HG03558 (cell line): ENCODE measurements around the gene PCCB.
"Not testable (repeated sequence)": the region's sequence is repeated elsewhere in the genome, so short reads cannot be mapped to it uniquely, and the experiment has no call there.

Experiments
- ATAC-seq: cut with Tn5 transposase; IDR thresholded peaks from one replicate; pipeline ENCODE4 v1.9.1; 2021; ENCODE audit warnings: moderate number of reproducible peaks; ENCODE audit not compliant: unreplicated experiment; ENCODE audit errors: extremely low read depth

Gene PCCB

DNA sequence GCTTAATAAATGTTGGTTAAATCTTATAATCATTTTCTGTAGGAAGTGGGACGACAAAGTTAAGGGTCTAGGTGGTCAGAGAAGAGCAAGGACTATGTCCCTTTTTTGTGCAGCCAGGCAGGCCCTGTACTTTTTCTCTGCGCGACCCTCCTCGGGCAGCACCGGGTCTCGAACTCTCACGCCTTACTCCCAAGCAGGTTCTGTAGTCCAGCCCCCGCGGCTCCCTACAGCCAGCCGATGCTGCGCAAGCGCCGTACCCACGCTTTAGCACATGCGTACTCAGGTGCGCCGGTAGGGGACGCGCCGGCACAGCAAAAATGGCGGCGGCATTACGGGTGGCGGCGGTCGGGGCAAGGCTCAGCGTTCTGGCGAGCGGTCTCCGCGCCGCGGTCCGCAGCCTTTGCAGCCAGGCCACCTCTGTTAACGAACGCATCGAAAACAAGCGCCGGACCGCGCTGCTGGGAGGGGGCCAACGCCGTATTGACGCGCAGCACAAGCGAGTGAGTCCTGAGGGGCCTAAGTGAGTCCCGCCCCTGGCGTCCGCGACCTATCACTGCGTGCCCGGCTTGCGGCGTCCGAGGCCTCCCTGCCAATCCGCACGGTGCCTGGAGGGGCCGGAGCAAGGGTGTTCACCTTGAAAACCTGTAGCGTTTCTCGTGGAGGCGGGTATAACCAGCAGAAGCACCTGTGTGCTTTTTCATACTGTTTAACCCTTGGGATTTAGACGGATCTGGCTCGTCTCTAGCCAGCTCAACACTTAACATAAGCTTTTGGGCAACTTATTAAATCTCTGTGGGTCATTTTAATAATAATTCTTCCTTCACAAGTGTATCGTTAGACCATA lies at the start of gene PCCB:
Gene PCCB (plus strand): TSS at position 282 of the 844 bp plus-strand sequence. CDS start 36 bp downstream, at position 318.
- peak; percentile 88 for ATAC-seq

DNA sequence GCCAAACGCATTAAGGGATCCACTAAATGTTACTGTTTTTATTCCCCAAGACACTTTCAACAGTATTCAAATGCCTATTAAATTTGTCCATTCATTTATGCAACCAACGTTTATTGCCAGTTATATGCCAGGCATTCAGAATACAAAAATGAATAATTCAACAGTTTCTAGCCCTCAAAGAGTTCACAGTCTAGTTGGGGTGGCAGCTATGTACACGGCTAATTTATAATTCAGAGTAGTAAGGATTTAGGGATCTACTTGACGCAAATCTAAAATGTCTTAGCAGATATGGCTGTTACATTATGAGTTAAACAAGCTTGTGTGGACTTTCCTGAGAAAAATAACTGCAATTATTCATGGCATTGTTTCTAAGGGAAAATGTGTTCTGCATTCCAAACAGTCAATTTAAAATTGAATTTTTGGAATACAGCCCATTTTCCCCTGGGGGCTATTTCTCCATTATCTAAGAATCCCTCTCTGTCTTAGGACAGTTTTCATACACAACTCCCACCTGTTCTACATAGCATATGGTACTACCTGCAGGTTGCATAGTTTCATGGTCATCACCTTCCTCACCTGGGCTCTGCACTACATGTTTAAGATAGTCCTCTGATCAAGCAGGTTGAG lies 42.5 kb upstream of the PCCB start:
- ATAC-seq: no peak

DNA sequence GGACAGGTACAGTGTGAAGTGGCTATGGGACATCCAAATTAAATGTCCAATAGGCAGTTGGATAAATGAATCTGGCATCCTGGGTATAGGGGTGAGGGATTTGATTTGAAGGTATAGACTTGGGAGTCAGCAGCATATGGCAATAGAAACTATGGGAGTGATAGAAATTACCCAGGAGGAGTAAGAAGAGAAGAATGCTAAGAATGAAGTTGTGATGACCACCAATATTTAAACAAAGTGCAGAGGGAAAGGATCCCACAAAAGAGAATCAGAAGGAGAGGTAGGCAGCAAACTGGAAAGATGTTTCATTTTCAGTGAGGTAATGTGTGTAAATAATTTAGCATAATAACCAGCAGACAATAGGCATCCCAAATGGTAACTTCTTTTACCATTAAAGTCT lies 40.2 kb upstream of the PCCB start:
- no peak for ATAC-seq

DNA sequence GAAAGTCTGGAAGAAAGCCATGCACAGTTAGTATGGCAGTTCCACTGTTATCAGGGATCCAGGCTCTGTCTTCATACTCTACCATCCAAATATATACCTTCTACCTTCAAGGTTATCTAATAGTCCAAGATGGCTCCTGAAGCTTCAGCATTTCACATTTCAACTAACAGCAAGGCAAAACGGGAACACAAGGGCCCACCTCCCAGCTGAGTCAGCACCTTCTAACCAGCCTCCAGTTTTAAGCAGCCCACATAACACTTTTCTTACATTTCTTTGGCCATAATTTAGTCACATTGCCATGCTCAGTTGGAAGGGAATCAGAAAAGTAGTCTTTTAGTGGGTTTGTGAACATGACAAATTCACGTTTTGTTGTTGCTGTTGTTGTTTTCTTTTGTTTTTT lies 38.6 kb upstream of the PCCB start:
- ATAC-seq: no peak

DNA sequence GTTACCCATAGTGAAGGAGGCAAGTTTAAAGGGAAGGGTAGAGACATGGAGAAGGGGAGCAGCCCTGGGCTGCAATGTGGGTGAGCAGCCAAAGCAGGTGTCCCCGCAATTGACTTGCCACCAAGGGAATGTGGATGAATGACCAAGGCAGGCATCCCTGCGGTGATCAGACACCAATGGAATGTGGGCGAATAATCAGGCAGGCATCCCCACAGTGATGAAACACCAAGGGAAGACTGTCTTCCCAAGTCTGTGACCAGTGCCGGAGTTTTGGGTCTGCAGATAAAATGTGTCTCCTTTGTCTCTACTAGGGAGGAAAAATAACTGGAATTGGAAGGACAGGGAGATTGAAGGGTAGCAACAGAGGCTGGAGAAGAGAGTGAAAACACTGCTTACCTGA lies 27.4 kb upstream of the PCCB start:
- ATAC-seq: not testable (repeated sequence)

DNA sequence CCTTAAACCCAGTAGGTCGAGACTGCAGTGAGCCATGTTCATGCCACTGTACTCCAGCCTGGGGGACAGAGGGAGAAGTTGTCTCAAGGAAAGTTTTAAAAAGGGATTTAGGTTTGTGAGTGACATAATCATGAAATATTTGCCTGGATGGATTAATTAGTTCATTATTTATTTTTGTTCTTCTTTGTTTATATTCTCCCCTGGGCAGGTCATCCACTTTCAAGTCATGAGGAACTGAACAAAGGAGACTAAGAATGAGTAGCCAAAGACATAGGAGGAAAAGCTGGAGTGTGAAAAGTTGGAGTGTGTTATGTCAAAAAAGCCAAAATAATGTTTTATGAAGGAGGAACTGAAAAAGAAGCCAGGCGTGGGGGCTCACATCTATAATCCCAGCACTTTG lies 17.7 kb upstream of the PCCB start:
- ATAC-seq: no peak

DNA sequence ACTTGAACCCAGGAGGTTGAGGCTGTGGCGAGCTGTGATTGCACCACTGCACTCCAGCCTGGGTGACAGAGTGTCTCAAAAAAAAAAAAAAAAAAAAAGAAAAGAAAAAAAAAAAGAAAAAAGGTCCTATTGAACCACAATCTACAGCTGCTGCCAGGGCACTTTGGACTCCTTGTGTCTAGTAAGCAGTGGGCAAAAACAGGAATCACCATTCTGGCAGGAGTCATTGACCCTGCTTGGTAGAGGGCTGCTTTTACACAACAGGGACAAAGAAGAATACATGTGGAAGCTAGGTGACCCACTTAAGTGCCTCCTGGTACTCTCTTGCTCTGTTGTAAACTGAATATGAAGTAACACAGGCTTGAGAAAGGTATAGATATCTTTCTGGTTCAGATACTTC lies 14.6 kb upstream of the PCCB start:
- ATAC-seq: no peak

DNA sequence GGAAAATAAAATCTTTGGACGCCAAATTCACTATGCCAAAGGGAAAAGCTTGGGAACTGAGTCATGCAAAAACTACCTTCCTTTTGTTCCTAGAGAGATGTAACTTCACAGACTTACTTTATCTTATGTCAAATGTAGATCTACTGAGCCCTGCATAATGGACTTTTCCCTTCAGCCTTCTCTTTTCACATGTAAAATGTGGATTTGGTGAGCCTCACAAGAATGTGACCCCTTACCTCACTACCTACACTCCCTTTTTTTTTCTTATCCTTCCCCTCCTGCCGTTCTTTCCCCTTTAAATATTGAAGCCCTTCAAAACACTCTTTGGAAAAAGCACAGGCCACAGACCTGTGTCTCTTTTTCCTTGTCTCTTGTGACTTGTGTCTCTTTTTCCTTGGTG lies 14.0 kb upstream of the PCCB start:
- ATAC-seq: no peak

DNA sequence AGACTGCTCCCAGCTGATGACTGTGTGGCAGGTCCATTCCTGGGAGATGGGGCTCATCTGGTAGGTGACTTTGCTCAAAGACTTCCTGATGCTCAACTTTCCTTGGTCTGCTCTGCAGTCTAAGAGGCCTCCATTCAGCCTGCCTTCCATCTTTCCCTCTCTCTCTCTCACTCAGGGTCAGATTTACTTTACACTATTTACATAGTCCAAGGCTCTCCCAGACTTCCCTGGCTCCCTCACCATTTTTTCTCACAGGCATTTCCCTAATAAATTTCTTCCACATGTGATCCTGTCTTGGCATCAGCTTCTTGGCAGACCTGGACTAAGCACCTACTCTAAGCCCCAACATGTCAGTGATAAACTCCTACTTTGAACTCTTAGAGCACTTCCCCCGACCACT lies 13.0 kb upstream of the PCCB start:
- ATAC-seq: no peak

DNA sequence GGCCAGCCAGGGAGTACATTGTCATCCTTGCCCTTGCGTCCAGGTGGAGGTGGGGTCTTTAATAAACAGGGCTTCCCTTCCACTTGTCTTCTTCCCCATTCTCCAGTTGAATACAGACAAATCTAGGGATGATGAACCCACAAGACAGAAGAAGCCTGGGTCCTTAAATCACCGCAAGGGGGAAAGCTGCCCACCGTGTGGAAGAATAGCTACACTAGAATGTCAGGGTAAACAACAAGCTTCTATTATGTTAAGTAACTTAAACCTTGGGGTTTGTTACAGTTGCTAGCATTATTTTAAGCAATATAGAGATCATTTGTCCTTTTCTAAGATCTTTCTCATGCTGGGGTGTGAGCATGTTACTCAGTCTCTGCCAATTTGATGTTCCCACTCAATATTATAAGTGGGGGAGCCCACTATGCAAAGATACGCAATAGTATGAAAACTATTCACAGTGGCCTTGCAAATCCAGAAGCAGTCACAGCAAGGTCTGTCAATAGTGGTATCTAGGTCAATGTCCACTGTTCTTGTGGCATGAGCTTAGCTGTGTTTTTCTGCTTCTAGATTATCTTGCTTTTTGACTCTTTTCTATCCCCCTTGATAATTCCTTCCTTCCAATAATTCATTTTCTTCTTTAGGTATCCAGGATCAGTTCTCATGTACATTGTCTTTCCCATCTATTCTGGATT lies 12.0 kb upstream of the PCCB start:
- ATAC-seq: no peak

DNA sequence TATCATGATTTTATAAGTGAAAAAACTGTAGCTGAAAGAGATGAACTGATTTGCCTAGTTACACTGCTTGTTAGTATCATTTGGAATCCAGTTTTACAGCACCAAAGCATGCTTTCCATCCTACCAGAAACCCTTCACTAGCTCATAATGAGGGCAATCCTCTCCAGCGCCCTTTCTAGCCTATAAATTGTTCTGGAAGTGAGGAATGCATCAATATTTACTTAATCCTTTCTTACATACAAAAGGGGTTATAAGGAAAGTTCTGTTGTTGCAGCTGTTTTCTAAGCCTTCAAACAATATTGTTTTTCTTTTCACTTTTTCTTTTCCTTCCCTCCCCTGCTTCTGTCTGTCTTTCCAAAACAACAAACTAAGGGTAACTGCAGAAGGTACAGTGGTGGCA lies 11.0 kb upstream of the PCCB start:
- no peak for ATAC-seq

DNA sequence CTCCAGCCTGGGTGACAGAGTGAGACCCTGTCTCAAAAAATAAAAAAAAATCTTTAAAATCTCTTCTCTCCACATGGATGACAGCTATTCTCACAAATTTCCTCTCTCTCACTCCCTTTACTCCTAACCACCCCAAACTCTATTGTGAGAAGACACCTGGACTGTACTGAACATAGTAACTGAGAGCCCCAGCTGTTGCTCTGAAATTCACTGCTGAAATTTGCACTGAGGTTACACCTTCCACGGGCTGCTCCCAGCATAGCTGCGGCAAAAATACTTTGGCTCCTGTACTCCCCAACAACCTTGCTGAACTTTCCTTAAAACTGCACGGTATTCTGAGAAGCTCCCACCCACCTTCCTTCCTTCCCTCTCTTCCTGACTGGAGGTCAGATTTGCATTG lies 4.4 kb upstream of the PCCB start:
- ATAC-seq: no peak

DNA sequence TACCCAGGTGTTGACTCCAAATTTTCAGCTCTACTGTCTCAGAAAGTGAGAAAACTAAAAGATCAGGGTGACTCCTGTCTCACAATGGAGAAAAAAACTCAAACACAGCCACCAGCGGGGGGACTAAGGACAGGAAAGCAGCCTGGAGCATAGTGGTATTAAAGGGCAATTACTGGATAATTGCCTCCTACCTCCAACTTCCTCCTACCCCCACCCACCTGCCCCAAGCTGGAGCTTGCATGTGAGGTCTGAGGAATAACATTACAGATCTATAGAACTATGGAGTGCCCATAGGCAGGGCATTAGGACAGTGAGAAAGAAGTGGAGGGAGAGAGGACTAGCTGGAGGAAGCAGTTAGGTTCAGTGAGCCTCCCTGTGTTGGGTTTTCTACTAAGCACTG lies 2.7 kb upstream of the PCCB start:
- no peak for ATAC-seq

DNA sequence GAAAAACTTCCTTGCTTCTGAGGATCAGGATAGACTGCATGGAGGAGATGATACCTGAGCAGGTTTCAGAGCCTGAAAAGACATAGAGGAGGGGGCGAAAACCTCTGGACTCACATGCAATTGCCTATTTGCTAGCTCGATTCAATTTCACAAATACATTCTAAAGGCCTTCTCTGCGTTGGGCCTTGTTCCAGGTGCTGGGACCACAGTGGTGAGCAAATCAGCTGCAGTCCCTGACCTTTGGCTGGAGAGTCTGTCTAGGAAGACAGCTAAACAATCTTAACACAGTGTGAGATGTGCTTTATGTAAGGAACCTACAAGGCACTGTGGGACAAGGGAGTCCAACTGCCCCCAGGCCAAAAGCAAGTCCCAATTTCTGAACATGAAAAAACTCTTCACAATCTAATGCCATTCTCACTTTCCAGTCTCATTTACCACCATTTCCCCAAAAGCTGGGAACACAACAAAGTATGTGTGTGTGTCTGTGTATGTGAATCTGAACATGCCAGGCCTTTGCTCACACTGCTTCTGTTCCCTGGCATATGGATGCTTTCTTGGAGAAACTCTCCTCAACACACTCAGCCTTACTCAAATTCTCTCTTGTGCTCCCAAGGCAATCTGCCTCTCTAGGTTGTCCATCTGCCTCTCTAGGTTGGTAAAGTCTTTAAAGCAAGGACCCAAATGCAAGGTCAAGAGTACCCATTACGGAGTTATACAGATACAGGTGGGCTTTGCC lies 2.1 kb upstream of the PCCB start:
- no peak for ATAC-seq

DNA sequence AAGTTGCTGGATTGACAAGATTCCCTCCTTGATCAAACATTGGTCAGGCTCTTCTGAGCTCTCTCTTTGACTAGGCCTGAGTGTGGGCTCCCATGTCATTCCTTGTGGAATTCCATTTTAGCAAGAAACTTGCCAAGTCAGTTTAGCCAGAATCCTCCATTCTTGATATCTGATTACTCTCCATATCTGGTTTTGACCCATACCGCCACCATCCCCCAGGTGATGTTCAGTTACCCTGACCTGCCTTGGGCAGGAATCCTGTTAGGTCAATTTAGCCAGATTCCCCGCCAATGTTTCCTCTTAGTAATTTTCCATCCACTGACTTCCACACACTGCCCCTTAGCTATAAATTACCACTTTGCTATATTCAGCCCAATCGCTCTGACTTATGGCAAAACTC lies 1.0 kb upstream of the PCCB start:
- ATAC-seq: no peak

DNA sequence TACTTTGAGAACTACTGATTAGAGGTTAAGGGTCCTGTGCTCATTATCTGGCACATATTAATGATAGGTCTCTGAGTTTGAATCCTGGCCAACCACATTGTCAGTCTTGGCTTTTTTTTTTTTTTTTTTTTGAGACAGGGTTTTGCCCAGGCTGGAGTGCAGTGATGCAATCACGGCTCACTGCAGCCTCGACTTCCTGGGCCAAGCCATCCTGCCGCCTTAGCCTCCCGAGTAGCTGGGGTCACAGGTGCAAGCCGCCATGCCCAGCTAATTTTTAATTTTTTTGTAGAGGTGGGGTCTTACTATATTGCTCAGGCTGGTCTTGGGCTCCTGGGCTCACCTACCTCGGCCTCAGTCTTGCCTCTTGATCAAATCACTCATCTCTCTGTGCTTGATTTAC lies 547 bp upstream of the PCCB start:
- no peak for ATAC-seq

DNA sequence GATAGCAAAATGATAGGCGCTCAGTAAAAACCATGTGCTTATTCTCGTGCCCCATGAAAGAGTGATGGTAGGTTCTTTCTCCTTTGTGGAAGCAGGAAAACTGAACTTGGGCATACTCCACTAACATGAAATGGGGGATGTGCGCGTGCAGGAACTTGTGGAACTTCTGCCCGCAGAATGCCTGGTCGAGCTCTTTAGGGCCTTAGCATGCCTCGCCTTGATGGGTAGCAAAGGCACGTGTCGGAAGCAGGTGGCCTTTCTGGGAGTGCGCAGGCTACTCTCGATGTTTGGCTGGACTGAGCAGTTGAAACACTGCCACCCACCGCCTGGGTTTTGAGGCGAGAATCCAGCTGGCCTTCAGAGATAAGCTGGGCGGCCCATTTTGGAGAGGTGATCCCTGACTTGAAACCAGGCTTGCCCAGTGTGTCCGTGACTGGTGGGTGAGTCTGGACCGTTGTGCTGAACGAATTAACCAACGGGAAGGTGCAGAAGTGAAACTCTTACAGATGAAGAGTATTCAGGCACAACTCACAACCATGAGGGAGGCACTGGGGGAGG lies 842 bp downstream of the PCCB start:
- no peak for ATAC-seq

DNA sequence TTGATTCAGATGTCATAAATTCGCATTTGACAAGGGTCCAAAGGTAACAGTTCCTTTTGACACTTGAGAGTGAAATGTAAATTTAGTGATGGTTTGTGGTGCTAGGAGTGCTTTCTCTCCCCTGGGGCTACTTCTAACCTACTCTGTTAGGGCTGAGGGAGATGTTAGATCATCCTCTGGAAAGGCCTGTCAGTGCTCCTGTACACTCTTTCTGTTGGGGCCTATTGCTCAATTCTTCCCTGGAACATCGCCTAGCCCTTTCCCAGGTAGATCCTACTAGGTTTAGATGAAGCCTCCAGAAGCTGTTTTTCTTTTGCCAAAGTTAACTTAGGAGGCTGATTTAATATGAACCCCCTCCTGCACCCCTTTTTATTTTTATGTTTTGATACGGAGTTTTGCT lies 1.4 kb downstream of the PCCB start:
- no peak for ATAC-seq

DNA sequence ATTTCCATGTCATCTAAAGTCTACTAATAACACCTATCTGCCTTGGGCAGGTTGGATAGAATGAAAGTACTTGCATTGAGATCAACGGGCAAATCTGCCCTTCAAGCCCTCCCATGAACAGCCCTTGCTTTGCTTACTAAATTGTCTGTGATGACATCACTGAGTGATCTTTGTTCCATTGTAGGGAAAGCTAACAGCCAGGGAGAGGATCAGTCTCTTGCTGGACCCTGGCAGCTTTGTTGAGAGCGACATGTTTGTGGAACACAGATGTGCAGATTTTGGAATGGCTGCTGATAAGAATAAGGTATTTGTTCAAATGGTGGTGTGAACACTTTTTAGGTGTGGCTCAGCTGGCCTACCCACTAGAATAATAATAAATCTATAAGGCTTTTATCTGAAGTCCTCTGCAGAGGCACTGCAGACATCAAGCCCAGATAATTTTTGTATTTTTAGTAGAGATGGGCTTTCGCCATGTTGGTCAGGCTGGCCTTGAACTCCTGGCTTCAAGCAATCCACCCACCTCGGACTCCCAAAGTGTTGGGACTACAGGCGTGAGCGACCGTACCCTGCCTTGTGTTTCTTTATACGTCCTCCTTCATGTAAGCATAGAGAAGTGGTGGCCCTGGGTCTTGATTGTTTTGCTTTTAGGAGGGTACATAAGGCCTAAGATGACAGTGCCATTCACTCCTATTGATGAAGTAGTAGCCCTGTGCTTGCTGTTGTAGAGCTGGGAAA lies 5.7 kb downstream of the PCCB start:
- no peak for ATAC-seq

DNA sequence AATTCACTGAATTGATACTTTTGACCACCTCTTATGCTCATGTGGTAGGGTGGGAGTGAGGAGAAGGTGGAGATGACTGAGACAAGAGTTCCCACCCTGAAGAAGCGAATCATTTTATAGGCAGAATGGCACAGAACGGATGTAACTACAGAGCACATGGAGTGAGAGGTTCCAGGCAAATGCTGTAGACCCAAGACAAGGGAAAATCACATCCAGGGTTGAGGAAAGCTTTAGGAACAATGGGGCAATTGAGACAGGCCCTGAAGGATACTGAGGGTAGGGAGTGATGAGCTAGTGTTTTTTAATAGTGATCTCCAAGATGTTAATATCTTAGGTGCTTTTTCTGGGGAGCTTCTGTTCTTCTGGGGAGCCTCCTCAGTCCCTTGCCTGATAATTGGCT lies 8.1 kb downstream of the PCCB start:
- no peak for ATAC-seq
